HG02642 (cell line): Measurements from ENCODE around the gene CMIP.

Source experiments
- ATAC-seq: cut with Tn5 transposase; IDR thresholded peaks from one replicate; pipeline ENCODE4 v1.9.1; 2021; ENCODE audit warnings: mild to moderate bottlenecking; ENCODE audit not compliant: unreplicated experiment, poor library complexity

Gene CMIP

DNA sequence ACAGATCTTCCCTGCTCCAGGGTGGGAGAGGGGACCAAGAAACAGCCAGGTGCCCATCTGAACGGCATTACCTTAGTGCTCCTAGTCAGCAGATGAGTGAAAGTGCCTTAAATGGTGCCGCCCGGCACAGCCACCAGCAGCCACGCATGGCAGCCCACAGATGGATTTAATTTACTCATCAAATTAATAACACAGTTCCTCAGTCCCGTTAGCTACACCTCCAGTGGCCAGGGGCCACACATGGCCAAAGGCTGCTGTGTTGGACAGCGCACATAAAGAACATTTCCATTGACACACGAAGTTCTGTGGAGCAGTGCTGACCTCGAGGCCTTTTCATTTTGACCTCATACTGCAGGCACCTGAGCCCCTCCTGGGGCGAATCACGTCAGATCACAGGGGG is 166.3 kb downstream of the CMIP start:
- ATAC-seq, result no peak

DNA sequence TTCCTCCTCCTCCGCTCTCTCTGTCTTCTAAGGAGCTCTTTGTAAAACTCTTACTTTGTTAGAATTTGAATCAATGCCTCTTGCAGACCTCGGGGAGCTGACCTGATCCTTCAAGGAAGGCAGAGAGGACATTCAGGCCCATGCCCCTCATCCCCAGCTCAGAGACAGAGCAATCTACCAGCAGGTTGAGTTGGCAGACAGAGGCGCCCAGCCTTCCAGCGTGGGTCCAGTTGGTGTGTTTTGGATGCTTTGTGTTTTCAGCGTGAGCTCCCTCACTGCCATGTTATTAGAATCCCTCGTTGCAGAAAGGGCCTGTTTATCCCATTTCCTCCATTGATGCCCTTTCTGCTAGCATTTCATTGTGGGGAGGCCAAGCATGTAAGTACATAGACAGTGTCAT is 167.1 kb downstream of the CMIP start:
- no peak for ATAC-seq

DNA sequence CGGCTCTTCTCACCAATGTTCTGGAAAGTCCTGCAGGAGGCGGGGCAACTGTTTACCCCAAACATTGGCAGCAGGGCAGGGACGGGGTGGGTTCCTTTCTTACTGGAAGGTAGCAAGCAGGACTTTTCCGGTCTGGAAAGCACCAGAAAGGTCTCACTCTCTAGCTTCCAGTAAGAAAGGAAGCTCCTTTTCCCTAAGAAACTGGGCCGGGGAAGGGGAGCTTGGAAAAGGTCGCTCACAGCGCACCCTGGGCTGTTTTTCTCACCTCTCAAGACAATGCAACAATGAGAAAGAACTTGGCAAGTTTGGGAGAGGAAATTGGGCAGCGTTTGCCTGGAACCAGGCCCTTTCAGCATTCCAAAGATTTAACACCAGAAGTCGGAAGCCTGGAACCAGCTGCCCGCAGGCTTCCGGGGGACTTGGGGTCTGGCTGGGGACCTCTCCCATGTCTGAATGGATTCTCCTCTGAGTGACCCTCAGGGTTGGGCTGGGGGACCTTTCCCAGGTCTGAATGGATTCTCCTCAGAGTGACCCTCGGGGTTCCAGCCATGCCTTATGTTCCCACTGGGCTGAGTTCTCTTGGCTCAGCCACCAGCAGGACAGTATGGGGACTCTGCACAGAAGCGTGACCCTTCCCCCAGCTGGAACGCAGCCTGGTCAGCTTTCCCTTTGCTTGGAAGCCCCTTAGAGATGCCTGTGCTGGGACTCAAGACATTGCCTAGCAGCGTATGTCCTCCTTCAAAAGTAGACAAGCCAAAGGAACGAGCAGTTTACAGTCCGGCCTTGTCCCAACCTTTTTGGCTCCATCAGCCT is 167.9 kb downstream of the CMIP start:
- no peak for ATAC-seq

DNA sequence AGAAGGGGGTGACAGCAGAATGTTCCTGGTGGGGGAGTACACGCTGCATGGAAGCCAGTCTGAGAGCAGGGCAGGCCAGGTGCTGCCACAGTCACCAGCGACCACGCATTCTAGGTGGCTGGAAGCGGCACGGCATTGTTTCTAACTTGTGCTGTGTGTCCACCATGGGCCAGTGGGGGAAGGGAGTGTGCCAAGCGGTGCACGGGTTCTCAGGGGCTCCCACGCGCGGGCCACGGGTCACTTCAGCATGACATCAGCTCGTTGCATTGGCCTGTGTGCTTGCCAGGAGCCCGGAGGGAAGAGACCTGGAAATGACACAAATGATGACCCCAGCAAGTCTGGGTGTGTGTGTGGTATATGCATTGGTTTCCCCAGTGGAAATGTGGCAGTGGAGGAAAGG is 169.6 kb downstream of the CMIP start:
- no peak for ATAC-seq

DNA sequence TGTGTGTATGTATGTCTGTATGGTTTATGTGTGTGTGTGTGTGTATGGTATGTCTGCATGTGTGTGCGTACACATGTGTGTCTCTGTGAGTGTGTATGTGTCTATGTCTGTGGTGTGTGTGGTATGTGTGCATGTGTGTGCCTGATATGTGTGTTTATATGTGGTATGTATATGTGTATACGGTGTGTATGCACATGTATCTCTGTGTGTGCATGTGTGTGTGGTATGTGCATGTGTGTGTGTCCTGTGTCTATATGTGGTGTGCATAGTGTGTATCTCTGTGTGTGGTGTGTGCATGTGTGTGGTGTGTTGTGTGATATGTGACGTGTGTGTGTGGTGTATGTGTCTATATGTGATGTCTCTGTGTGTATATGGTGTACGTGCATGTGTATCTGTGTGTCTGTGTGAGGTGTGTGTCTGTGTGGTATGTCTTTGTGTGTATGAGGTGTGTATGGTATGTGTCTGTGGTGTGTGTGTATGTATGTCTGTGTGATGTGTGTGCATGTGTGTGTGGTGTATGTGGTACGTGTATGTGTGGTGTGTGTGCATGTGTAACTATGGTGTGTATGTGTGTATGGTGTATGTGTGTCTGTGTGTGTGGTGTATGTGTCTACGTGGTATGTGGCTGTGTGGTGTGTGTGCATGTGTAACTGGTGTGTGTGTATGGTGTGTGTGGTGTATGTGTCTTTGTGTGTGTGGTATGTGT is 170.2 kb downstream of the CMIP start:
- ATAC-seq, result no peak

DNA sequence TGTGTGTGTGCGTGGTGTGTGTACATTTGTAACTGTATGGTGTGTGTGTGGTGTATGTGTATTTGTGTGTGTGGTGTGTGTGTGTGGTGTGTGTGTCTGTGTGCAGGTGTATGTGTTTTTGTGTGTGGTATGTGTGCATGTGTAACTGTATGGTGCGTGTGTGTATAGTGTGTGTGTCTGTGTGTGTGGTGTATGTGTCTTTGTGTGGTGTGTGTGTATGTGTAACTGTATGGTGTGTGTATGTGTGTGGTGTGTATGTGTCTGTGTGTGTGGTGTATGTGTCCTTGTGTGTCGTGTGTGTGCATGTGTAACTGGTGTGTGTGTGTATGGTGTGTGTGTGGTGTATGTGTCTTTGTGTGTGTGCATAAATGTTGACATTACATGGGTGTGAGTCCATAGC is 170.8 kb downstream of the CMIP start:
- no peak for ATAC-seq

DNA sequence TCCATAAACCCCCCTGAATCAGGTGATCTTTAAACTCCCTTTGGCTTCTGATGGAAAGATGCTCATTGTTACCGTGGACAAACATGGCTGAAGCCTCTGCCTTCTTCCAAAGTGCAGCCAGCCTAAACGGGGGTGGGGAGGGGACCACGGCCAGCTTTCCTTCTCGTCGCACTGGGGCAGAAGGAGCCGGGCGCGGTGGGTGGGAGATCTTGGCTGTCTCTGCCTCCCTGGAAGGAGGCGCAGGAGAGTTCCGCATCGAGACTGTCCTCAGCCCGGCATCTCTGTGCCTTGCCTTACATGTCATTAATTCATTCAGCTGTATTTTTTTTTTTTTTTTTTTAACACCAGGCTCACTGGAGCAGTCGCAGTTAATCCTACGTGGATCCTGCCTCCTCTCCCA is 171.2 kb downstream of the CMIP start:
- no peak for ATAC-seq

DNA sequence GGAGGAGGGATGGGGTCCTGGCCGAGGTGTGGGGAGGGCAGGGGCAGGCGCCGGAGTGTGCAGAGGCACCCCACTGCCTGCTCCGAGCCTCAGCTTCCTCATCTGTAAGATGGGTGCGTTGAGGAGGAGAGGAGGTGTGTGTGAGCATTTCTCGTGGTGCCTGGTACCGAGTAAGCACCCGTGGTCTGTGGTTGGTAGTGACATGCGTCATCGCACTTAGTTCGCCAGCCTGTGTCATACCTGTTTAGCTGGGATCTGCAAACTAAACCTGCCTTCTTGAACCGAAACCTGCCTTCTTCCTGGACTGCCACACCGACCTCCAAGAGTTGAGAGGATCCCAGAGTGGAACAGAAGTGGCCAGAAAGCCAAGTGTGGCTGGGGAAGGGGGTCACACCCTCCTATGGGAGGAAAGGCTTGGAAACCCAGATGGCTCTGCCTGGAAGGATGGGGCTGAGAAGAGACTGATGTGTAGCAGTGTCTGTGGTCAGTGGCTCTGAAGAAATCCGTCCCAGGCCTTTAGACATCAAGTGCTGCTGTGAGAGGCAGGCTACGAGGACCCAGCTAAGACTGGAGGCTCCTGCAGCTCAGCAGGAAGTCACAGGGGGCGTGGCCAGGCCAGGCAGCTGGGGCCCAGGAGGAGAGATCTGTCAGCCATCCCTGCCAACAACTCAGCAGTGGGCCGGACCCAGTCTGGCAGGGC is 171.9 kb downstream of the CMIP start:
- peak; percentile 65 for ATAC-seq

DNA sequence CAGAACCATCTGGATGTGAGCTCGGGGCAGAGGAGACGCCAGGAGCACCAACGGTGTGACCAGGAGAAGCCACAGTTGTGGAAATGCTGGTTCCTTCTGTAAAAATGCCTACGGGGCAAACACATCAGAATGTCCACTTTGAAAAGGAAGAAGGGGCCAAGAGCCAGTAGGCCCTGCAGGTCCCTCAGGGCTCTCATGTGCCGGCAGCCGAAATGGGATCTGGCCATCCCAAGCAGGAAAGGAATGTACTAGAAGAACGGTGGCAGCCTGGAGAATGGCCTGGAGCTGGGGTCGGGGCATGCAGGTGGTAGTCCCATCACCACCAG is 172.4 kb downstream of the CMIP start:
- ATAC-seq, result no peak

DNA sequence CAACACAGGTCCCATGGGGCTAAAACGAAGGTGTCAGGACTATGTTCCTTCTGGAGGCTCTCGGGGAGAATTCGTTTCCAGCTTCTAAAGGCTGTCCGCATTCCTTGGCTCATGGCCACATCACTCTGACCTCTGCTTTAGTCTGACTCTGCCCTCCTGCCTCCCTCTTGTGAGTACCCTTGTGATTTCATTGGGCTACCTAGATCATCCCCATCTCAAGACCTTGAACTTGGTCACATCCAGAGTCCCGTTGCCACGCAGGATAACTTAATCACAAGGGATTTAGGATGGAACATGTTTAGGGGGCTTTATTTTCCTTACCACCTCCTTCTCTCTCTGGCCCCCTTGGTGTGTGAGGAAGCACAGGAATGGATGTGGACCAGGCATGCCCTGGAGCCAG is 173.6 kb downstream of the CMIP start:
- no peak for ATAC-seq

DNA sequence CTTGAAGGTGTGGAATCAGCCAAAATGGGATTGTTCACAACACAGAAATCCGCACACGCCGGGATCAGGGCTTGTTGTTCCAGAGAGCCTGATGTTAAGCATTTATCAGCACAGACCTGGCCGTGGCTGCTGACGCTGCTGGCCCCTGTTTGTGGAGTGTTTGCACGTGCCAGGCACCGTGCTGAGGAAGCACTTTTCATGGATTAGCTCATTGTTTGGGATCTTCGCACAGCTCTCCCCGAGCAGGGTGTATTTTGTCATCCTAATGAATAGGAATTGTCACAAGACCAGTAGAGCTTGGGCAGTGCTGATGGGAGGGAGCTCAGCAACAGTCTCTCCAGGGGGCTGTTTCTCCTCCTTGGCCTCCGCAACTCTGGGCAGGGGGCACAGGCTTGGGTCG is 174.1 kb downstream of the CMIP start:
- ATAC-seq, result no peak

DNA sequence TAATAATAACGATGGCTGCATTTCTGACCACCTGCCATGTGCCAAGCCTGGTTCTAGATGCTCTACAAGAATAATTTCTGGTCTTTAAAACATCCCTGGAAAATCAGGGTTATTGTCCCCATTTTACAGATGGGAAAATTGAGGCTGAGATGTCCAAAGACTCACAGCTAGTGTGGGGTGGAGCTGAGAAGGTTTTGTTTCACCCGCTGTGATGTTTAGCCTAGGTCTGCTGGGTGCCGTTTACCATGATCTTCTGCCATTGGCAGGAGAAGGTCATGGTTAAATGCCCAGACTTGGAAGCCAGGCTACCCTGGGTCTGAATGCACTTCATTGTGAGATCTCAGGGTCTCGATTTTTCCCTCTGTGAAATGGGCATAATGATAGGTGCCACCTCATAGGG is 175.4 kb downstream of the CMIP start:
- no peak for ATAC-seq

DNA sequence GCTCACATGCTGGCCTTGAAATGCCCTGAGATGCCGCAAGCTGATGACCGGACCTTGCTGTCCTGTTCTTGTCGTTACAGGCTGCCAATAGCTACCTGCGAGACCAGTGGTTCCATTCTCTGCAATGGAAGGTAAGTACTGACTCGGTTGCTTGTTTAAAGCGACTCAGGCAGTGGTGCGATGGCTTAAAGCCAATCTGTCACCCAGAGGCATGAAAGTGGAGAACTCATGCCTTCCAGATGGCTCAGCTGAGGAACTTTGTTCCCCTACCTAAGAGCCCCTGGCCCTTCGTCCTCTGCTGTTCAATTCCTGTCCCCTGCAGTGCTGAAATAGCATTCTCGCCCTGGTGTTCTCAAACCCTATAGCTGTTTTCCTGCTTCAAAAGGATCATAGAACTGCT is 176.2 kb downstream of the CMIP start:
- ATAC-seq, result no peak

DNA sequence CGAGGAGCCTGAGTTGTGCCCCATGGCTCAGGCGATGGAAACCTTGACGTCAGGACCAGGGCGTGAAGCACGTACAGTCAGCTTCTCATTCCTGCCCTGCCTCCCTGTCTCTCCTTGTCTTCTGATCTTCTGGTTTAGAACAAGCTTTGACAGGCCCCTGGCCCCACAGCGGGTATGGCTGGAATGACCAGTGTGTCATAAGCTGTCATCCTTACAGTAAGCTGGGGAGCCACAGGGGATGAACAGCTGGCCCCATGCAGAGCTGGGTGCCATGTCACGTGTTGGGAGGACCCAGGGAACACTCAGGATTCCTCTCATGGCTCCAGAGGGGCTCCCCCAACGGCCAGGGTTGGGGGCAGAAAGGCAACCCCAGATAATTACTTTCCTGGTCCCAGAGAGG is 176.9 kb downstream of the CMIP start:
- ATAC-seq, result no peak

DNA sequence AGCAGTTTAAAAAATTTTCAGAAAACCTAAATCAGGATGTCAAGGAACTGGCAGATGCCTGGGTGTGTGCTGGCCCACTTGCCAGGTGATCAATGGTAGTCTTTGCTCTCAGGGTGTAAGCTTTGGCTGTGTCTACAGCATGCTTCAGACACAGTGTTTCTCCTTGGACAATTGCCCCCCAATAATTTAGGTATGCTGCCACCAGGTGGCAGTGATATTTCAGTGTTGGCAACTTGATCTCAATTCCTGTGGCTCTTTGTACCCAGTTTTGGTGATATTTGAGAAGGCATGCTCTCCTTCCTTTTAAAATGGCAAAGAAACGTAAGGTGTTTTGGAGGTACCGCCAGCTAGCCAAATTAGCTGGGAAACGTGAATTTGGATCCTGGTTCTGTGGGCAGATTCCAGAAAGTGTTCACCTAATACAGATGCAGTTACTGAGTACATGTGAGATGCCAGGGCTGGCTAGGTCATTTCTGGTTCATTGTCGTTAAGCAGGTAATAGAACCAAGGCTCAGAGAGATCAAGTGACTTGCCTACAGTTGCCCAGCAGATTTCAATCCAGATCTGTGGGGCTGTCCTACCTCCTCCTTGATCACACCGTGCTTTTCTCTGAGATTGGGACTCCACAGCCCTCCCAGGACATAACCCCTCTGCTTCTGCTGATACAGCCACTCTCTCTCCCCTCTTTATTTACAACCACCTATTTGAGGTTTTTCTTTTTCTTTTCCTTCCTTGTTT is 178.9 kb downstream of the CMIP start:
- no peak for ATAC-seq

DNA sequence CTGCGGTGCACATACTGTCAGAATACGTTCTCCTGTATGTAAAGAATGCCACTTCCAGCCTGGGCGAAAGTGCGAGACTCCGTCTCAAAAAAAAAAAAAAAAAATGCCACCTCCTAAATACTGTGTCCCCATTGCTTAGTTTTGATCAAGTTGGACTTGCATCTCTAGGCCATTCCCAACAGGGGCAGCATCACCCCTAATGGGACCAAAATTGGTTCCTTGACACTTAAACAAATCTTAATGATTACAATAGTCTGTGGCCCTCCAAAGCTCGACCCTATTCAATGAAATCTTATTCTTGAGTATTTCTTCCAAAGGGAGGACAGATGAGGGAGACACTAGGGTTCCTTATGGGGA is 179.8 kb downstream of the CMIP start:
- ATAC-seq, result no peak

DNA sequence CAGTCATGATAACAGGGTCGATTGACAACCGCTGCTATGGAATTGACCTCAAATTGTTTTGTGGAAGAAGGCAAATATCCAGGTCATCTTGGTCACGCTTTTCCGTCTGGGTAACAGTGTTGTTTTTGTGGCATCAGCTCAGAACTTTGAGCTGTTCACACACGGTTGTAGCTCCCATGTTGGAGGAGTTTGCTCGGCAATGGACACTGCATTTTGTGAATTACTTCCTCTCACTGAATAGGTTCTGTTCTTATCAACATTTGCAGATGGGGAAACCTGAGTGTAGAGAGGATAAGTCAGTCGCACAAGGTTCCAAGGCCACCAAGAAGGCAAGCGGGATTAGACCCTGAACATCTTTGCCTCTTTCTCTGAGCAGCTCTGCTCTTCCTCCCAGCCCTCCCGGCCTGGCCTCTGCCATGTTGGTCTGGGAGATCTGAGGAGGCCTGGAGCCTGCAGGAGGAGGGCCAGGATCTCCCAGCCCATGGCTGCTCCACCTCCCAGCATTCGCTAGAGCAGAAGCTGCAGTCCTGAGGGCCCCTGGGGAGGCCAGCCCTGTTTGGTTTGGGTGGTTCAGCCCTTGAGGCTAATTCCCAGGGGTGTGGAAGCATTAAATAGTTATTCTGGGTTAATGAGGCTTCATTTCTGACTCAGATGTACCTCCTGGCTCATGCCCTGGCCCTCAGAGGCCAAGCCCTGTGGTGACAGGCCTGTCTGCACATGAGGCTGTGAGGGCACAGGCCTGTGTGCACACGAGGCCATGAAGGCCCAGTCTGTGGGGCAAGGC is 180.3 kb downstream of the CMIP start:
- ATAC-seq, result peak; percentile 38

DNA sequence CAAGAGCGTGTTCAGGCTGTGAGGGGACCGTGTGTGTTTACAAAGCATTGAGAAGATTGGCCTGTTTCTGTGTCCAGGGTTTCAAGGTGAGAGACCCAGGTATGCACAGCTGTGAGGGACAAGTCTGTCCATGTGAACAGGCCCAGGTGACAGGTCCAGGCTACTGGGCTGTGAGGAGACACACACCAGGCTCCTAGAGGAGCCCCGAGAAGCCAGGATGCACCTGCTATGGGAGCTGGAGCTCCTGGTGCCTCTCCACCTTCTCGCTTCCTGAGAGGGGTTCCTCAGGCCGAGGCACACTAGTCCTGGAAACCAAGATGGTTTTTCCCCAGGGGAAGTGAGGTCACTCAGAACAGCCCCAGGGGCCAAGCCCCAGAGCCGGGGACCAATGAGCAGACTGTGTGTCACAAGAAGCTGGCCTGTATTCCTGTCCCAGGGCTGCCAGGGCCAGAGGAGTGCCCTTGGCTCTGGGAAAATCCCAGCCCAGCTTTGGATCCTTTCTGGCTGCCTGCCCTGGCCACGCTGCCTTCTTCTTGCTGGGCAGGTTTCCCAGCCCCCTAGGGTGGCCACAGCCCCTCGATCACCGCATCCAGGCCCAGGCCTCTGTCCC is 181.0 kb downstream of the CMIP start:
- ATAC-seq, result peak; percentile 49

DNA sequence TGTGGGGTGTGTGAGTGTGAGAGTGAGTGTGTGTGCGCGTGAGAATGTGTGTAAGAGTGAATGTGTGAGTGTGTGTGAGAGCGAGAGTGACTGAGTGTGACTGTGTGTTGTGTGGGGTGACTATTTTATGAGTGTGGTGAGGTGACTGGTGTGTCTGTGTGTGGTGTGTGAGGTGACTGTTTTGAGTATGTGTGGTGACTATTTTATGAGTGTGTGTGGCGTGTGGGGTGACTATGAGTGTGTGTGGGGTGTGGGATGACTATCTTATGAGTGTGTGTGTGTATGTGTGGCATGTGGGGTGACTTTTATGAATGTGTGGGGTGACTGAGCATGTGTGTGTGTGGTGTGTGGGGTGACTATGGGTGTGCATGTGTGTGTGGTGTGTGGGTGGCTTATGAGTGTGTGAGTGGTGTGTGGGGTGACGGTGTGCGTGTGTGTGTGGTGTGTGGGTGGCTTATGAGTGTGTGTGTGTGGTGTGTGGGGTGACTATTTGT is 181.6 kb downstream of the CMIP start:
- ATAC-seq, result no peak

DNA sequence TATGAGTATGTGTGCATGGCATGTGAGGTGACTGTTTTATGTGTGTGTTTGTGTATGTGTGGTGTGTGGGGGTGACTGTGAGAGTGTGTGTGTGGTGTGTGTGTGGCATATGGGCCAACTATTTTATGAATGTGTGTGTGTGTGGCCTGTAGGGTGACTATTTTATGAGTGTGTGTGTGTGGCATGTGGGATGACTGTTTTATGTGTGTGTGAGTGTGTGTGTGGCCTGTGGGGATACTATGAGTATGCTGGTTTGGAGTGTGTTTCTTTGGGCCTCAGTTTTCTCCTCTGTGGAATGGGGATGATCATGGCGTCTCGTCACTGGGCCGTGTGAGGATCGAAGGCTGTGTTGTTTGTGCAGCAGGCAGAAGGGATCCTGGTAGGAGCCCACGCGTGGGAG is 182.4 kb downstream of the CMIP start:
- ATAC-seq, result no peak
